ENCODE data around the gene DNMT3B.
A peak's percentile ranks its signal among the peaks of the same experiment; 100 is the strongest.
"Not testable (repeated sequence)": the region's sequence is repeated elsewhere in the genome, so short reads cannot be mapped to it uniquely, and the experiment has no call there.

Gene DNMT3B

GRCh38 chr20:32792316-32792715 is 30.1 kb downstream of the DNMT3B start:
- no peak for DNase-seq

- DNase-seq = no peak
Measured at GRCh38 chr20:32792731-32793458, 30.7 kb downstream of the DNMT3B start.

GRCh38 chr20:32796383-32796948 is 34.3 kb downstream of the DNMT3B start:
- DNase-seq = no peak

GRCh38 chr20:32796981-32797451 is 34.8 kb downstream of the DNMT3B start:
- no peak for DNase-seq

GRCh38 chr20:32797571-32797970 is 35.4 kb downstream of the DNMT3B start:
- DNase-seq = not testable (repeated sequence)

GRCh38 chr20:32798046-32798981 is 36.1 kb downstream of the DNMT3B start:
- DNase-seq = no peak

- DNase-seq = no peak
Measured at GRCh38 chr20:32803092-32803491, 40.9 kb downstream of the DNMT3B start.

- no peak for DNase-seq
Measured at GRCh38 chr20:32804022-32804715, 42.0 kb downstream of the DNMT3B start.

GRCh38 chr20:32804817-32805216 is 42.6 kb downstream of the DNMT3B start:
- DNase-seq = no peak

GRCh38 chr20:32805721-32806120 is 43.5 kb downstream of the DNMT3B start:
- no peak for DNase-seq

- DNase-seq = no peak
Measured at GRCh38 chr20:32806356-32806755, 44.2 kb downstream of the DNMT3B start.

GRCh38 chr20:32807706-32808105 is 45.5 kb downstream of the DNMT3B start:
- no peak for DNase-seq

- DNase-seq = no peak
Measured at GRCh38 chr20:32808438-32808837, 46.3 kb downstream of the DNMT3B start.

GRCh38 chr20:32809907-32810306 is 47.7 kb downstream of the DNMT3B start:
- DNase-seq = no peak

GRCh38 chr20:32810941-32811340 is 48.8 kb downstream of the DNMT3B start:
- DNase-seq = no peak

GRCh38 chr20:32811886-32812285 is 49.7 kb downstream of the DNMT3B start:
- no peak for DNase-seq

GRCh38 chr20:32819992-32820697 is 58.0 kb downstream of the DNMT3B start:
- peak; percentile 76 for DNase-seq

- DNase-seq = no peak
Measured at GRCh38 chr20:32820698-32821377, 58.7 kb downstream of the DNMT3B start.

- DNase-seq = no peak
Measured at GRCh38 chr20:32822225-32822624, 60.0 kb downstream of the DNMT3B start.

- DNase-seq = no peak
Measured at GRCh38 chr20:32823078-32823477, 60.9 kb downstream of the DNMT3B start.

GRCh38 chr20:32823737-32824588 is 61.8 kb downstream of the DNMT3B start:
- DNase-seq = no peak

Measured in NK-92 treated with Interleukin-12 subunit alpha and Interleukin-12 subunit beta, amount 100 ng/mL, for 24 hours (cell line).